COLO668 (cell line): Measurements from ENCODE around the gene CDH16.

ENCODE experiments used
- DNase-seq: peaks from one replicate; lab custom pipeline; 2025; ENCODE audit not compliant: unreplicated experiment; lab: John Stamatoyannopoulos, UW

Gene CDH16

DNA sequence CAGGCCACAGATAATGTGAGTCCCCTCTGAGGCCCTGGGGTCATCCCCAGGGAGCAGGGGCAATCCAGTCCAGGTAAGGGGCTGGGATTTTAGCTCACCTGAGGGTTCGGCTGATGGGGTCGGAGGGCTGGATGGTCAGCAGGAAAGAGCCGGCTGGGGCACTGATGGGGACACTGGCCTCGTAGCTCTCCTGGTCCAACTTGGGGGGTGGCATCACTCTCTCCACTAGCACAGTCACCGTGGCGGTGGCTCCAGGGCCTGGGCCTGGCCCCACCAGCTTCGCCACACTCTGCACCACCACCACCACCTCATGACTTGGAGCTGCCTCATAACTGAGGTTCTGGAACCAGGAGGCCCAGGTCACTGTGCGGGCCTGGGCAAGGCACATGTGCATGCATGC is 6.9 kb downstream of the CDH16 start:
- DNase-seq = no peak

DNA sequence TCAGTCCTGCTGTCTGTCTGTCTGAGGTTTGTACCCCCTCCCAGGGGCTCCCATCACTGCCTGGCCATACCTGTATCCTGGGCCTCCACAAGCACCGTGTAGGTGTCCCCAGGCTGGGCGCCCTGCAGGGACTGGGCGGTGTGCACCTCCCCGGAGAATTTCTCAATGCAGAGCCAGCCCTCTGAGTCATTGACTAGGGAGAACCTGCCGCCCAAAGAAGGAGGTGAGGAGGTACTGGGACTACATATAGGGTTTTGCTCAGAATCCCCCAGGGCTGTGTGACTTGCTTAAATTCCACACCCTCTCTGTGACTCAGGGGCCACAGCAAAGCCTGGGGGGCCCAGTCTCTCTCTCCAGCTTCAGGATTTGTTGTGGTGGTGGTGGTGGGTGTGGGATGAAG is 7.6 kb downstream of the CDH16 start:
- no peak for DNase-seq

DNA sequence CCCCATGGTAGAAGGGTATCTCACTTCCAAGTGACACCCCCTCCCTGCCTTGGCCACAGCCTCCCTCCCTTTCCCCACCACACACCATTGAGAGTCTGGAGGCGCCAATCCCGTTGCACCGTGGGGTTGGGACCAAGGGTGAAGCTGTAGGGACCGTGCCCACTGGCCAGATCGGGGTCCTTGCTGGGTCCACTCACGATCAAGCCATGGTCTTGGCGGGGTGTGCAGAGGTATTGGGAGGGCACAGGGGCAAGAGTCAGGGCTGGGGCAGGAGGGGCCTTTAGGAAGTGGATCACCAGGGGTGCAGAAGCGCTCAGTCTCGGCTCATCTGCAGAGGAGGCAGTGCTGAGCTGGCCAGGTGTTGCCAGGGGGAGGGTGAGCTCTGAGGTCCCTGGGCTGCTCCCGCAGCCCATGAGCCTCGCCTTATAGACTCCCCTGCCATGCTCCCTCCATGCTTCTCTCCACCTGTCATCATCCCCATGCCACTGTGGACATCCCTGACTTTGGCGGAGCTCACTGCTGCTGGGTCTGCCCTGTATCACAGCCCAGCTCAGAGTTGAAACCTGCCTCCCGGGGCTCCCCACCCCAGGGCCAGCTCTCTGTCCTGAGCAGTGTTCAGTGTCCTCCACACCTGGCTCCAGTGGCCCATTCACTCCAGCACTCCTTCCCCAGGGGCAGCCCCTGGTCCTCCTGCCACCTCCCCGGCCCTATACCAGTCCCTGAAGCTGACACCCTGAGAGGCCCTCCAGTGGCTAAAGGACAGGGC is 8.3 kb downstream of the CDH16 start:
- no peak for DNase-seq

DNA sequence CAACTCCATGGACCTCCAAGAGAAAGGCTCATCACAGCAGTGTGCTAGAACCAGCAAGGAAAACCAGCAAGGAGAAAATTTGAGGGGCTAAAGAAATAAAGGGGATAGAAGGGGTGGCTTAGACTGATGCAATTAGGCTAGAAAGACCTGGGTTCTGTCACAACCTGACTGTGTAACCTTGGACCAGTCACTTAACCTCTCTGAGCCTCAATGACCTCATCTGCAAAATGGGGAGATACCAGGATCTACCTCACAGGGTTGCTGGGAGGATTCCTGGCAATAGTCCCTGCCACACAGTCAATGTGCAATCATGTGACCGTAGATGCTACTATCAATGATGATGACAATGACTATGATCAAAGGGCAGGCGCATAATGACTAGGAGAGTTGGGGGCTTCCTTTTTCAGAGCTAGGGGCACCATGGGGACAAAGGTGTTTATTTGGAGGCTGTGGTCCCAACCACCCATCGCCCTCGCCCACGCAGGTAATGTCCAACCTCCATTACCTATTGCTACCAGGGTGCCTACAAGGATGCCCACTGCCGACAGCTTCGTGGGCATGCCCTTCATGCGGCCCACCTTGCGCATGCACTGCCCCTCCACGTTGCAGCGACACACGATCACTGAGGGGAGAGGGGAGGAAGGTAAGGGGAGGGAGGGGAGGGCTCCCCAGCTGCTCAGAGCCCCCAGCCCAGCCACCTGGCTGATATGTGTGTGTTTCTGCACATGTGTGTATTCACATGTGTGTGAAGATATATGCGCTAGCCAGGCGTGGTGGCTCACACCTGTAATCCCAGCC is 9.7 kb downstream of the CDH16 start:
- no peak for DNase-seq

DNA sequence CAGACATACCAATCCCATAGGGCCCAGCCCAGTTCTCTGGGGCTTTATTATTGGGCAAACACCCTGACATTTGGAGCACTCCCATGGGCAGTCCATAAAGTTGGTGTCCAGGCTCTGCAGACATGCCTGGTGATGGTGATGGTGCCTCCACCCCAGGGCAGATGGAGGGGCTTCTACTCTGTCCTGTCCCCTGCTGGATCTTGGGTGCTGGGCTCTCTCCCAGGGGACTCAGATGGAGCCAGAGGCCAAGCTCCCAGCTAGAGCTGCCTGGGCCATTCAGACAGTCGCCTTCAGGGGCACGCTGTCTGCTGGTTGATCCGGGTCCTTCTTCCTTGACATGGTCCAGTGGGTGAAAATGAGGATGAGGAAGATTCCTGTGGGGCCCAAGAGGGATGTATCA is 10.6 kb downstream of the CDH16 start:
- DNase-seq = no peak

DNA sequence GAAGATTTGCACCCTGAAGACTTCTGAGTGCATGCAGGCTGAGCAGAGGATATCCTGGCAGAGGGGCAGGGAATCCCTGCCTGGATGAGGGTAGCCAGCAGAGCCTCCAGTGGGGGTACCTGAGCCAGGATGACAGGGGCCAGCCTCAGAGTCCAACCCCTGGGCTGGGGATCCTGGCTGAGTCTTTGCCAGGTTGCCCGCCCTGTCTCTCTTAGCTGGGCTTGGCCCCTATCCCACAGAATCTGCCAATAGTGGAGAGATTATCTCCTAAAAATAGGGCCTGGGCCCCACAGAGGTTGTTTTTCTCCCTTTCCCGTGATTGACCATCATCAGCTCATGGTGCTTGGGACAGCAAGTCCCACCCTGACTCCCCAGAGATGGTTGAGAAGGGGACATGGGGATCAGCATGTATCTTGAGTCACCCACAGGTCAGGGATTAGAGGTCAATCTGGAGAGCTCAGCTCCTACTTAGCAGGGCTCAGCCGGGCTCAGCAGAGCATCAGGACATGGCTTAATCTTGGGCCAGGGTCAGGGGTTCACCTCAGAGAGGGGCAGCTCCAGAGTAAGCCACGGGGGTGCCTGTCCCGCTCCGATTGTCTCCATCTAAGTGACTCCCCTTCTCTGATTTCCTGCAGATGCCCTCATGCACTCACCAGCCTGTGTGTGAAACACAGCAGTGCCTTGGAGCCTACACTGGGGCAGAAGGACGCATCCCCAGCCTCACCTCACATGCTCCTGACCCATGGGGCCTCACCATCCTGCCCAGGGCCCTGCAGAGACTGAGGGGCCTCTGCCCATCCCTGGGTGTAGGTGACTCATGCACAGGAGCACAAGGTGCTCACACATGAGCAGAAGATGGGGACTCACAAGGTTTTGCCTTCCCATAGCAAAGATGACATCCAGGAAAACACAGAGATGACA is 11.5 kb downstream of the CDH16 start:
- no peak for DNase-seq

DNA sequence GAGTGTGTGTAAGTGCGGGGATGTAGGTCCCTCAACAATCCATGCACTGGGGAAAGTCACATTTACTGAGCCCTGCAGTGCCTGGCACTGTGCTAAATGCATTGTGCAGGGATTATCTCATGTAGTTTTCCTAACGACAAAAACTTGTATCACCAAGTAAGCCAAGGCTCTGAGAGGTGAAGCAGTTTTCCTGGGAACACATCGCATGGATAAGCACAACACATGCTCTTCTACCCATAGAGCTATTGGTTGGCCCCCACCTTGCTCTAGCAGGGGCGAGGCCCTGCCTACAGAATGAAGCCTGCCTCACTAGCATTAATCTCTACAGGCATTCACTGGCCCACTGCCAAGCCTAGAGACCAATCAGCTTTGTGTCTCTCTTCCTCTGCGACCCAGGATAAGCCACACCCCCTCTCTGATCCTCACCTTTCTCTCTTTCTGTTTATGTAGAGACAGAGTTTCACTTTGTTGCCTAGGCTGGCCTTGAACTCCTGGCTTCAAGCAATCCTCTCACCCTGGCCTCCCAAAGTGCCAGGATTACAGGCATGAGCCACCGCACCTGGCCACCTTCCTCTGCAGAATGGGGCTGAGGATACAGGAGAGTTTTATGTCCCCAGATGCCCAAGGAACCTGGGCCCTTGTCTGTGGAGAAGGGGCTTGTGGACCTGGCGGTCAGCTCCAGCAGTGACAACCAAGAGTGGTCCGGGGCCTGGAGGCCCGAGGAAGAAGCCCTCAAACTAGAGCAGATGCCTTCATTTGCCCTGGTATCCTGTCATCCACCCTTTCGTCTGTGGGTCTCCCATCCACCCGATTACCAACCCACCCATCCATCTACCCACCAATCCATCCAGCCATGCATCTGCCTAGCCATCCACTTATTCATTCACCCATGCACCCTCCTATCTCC is 12.8 kb downstream of the CDH16 start:
- peak; percentile 78 for DNase-seq

DNA sequence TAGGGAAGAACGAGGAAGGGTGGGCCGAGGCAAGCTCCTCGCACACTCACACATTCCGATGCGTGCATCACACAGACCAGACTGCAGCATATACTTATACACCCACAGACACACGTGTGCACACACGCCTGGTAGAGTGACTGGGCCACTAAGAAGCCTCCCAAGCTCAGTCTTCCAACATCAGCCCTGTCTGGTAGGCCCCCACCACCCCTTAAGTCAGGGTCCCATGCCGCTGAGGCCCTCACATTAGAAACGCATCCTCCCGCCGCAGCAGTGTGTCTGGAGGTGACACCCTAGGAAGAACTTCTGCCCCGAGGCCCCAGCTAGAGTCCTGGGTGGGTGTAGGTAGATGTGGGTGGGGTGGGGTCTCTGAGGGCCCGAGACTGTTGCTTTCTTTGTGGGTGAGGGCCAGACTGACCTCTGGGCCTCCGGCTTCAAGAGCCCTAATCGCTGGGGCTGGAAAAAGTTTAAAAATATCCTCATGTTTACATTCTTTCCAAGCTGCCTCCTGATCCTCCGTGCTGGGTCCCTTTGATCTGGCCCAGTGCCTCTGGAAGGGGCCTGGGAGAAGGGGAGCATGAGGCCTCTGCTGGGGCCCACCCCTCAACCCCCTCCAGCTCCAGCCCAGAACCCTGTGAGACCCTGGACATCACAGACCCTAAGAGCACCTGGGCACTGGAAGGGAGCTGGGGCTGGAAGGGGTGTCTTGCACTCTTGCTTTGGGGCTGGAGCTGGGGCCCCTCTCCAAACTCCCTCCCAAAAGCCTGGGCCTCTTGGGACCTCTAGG is 13.6 kb downstream of the CDH16 start:
- no peak for DNase-seq

DNA sequence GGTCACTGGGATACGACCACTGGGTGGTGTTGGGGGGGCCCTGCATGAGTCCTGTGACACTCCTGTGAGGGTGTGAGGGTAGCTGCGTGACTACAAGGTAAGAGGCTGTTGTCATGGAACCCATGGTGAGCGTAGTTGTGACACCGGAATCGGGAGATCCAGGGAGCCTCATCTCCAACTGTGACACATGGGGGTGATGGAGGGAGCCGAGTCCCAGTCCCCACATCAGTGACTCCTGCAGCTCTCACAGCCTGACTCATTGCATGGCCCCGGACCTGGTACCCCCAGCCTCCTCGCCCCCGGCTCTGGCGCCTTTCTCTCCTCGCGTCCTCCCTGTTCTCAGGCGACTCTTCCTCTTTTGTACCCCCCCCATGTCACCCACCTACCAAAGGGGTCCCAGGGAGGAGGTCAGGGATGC is 14.2 kb downstream of the CDH16 start:
- DNase-seq = no peak

DNA sequence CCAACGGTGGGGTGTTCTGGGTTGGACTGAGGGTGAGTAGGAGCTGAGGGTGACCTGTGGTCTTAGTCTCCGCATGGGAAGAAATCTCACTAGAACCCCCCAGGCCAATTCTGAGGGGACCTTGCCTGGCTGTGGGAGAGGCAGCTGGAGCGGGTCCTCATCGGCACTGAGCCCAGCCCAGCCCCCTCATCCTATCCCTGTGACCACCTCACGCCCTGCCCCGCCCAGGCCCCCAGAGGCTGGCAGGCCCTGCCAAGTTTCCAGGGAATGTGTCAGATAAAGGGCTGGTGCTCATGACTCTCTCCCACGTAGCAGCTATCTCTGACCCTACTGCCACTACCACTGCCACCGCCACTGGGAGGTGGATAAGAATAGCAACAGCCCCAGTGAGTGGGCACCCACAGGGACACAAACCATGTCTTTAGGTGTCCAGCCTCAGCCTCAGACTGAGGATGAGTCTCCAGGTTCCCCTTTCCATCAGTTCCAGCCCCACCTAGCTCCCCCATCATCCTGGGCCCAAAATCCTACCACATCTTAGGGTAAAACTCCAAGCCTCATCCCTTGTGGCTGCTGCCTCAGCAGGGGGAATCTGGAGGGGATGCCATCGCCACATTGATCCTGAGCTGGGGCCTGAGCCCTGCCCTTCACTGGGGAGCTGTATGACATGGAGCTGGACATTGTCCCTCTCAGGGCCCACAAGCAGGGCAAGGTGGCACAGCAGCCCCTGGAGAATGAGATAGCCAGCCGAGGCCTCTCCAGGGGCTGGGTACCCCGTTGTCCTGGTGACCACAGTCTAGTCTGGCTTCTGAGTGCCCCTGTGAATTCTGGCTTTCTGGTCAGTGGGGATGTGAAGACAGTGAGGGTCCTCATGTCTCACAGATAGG is 14.9 kb downstream of the CDH16 start:
- DNase-seq = no peak

DNA sequence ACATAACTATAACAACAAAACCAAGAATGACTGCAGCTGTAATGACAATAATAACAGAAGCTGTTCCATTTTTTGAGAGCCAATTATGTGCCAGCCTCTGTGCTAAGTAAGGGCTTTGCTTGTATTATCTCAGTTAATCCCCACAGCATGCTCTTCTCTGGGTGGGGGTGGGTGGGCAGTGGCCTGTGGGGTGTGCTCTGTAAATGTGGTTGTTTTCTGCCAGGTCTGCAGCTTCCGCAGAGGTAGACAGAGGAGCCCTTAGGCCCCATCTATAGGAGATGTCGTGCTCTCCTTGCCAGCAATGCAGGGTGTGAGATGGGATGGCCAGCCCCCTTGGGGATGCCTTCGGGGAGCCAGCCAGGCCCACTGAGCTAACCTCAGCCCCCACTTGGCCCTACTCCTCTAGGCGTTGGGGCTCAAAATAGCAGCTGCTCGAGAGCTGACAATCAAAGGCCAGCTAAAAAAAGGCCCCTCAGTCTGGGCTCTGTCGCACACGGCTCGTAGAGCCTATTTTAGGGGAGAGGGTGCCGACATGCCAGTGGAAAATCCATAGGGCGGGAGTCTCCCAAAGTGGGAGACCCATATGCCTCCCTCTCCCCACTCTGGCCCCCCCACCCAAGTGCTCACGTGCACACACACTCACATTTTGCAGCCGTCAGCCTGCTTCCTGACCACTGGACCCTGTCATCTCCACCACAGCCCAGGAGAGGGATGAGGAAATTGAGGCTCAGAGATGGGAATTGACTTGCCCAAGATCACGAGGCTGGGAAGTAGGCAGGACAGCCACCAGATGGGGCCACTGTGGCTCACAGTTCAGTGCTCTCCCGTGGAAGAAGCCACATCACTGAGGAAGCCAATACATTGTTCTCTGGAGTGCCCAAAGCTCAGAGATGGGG is 15.8 kb downstream of the CDH16 start:
- no peak for DNase-seq

DNA sequence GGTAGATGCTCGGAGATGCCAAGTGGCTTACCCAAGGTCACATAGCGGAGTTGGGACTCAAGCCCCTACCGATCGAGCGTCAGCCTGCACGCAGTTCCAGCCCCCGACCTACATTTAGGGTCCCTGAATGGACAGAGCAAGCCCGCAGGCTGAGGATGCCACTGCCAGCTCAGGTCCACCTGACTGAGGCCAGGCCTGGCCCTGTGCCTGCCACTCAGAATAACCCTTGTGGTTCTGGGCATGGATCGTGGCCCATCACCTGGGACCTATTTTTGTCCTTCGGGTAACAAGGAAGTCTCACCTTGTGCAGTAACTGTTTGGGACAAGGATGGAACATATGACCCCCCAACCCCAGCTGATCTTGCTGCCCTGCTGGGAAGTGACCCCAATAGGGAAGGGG is 17.1 kb downstream of the CDH16 start:
- DNase-seq = no peak

DNA sequence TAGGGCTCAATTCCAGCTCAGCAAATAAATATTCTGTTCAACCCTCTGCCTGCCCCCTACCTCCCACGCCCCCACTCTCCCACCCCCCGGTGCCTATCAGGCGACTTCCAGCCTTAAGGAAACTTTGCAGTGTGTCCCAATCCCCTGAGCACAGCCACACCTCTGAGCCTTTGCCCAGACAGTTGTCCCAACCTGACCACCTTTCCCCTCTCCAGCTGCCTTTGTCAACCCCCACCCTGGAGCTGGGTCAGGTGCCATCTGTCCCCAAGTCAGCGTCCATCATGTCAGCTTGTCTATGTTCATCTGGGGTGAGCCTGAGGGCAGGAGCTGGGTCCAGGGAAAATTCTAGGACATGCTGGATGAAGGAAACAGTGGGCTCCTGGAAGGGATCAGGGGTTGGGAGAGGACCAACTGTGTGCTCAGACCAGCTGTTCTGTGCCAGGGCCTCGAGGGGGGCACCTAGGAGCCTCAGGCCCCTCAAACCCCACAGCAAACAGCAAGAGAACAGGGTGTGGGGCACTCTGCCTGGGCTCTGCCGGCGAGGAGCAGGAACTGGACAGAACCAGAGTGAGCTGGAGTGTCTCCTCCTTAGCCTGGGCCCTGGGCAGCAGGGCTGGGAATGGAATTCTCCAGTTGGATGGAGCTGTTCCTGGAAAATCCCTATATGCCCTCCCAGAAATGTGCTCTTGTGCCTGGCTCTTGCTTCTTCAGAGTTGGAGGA is 17.8 kb downstream of the CDH16 start:
- DNase-seq = peak; percentile 16

DNA sequence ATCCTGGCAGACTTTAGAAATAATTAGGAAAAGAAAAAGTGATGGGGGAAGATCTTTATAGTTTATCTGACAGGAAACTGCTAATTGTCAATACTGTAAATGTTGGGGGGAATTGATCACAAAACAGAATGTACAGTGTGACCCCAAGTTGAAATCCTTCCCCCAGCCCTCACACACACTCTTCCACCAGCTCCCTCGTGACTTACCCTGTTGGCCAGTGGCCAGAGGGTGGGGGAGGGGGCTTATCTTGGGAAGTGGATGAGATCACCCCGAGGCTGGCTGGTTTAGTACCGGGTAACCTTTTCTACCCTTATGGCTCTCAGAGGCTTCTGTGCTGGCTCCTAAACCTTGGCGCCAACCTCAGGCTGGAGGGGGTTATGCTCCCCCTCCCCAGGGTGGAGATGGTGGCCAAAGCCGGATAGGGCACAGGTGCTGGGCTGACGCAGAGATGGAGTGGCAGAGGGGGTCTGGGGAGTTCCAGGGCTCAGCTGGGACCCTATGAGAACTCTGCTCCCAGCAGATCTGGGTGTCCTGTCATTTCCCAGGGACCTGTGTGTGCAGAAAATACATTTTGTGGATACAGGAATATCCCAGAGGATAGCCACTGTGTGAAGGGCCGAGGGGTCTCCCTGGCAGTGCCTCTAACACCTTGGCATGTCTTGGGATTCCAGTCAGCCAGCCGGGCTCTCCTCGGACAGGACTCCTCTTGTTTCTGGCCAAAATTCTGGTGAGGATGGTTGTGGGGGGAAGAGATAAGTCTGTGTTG is 18.6 kb downstream of the CDH16 start:
- peak; percentile 86 for DNase-seq

DNA sequence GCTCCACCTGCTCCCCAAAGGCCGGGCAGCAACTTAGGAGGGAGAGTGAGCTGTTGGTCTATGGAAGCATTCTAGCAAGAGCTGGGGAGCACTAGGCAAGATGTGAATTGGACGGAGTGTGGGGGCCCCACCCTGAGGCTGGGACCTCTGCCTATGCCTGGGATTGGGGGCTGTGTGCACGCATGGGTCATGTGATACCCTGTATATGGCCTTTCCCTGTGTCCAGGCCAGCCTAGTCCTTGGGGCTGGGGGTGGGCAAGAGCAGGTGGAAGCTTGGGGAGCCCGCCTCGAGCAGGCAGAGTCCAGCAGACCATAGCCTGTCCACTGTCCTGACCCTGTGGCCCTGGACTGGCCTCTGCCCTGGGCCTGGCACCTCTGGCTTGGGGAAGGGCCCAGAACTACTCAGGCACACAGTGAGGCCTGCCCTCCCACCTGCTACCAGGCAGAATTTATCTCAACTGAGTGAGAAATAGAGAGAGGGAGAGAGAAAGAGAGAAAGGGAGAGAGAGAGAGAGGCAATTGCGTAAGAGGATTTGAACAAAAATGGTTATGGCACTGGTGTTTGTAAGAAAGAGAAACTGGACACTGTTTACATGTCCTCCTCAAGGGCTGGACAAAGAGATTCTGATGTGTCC is 19.3 kb downstream of the CDH16 start:
- no peak for DNase-seq

DNA sequence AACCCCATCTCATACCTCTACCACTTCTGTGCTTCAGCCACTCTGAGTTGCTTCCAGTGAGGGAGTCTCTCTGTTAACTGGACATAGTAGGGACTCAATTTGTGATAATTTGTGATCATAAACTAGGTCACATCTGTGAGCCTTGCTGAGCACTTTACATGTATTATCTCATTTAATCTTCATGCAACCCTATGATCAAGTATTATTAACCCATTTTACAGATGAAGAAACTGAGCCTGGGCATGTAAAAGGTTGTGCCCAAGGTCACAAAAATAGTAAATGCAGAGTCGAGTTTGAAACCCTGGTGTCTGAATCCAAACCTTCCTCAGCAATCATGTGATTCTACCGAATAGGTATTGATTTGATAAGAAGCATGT is 19.8 kb downstream of the CDH16 start:
- DNase-seq = no peak
